MM.1S (cell line): ENCODE data around the gene AGAP1.

ENCODE experiments used
- DNase-seq: peaks from one replicate; pipeline ENCODE4 v3.0.0-alpha.2; 2015
- H2AFZ ChIP-seq: fragments of 300-600 bp; sonication (generic); 2 replicates; pipeline ENCODE4 v1.6.0; 2016; ENCODE audit warnings: antibody characterized with exemption, low read length
- H3F3A ChIP-seq: fragments of 300-600 bp; sonication (generic); 2 replicates; pipeline ENCODE4 v1.6.1; 2016; ENCODE audit warnings: mild to moderate bottlenecking, antibody characterized with exemption, low read length, moderate library complexity, mixed read lengths; ENCODE audit not compliant: insufficient read depth
- H3K27ac ChIP-seq: fragments of 300-600 bp; sonication (generic); 2 replicates; pipeline ENCODE4 v1.5.1; 2016; ENCODE audit warnings: mild to moderate bottlenecking, low read length
- H3K27me3 ChIP-seq: fragments of 300-600 bp; sonication (generic); replicated peaks from 2 replicates; pipeline ENCODE4 v1.6.0; 2016; ENCODE audit warnings: low read length; ENCODE audit not compliant: insufficient read depth
- H3K36me3 ChIP-seq: fragments of 300-600 bp; sonication (generic); replicated peaks from 2 replicates; pipeline ENCODE4 v1.6.1; 2016; ENCODE audit warnings: mild to moderate bottlenecking, low read length, mixed read lengths; ENCODE audit not compliant: insufficient read depth
- H3K4me1 ChIP-seq: fragments of 300-600 bp; sonication (generic); 2 replicates; pipeline ENCODE4 v1.6.1; 2016; ENCODE audit warnings: low read length, mixed read lengths
- H3K4me2 ChIP-seq: fragments of 300-600 bp; sonication (generic); 2 replicates; pipeline ENCODE4 v1.6.0; 2016; ENCODE audit warnings: low read depth, low read length
- H3K4me3 ChIP-seq: fragments of 300-600 bp; sonication (generic); 2 replicates; pipeline ENCODE4 v1.5.1; 2016; ENCODE audit warnings: low read length, mixed read lengths
- H3K79me2 ChIP-seq: fragments of 300-600 bp; sonication (generic); 2 replicates; pipeline ENCODE4 v1.6.1; 2016; ENCODE audit warnings: mixed run types, low read length, mixed read lengths
- H3K9ac ChIP-seq: fragments of 300-600 bp; sonication (generic); 2 replicates; pipeline ENCODE4 v1.6.1; 2016; ENCODE audit warnings: low read length, mixed read lengths
- H3K9me2 ChIP-seq: fragments of 300-600 bp; sonication (generic); replicated peaks from 2 replicates; pipeline ENCODE4 v1.6.1; 2016; ENCODE audit warnings: mild to moderate bottlenecking, low read length, mixed read lengths; ENCODE audit not compliant: insufficient read depth
- H3K9me3 ChIP-seq: fragments of 300-600 bp; sonication (generic); replicated peaks from 2 replicates; pipeline ENCODE4 v1.6.1; 2016; ENCODE audit warnings: mild to moderate bottlenecking, low read length, mixed read lengths; ENCODE audit not compliant: insufficient read depth
- H4K20me1 ChIP-seq: fragments of 300-600 bp; sonication (generic); 2 replicates; pipeline ENCODE4 v1.6.1; 2016; ENCODE audit warnings: mild to moderate bottlenecking, low read length, moderate library complexity, mixed read lengths; ENCODE audit not compliant: insufficient read depth
- EZH2 ChIP-seq: fragments of 300-600 bp; sonication (generic); optimal IDR thresholded peaks from 2 replicates; pipeline ENCODE3; 2017; ENCODE audit warnings: low read depth, mild to moderate bottlenecking, antibody characterized with exemption, low read length, mixed read lengths
- EZH2phosphoT487 ChIP-seq: fragments of 300-600 bp; sonication (generic); IDR thresholded peaks from 2 replicates; pipeline ENCODE4 v1.6.1; 2018; ENCODE audit warnings: antibody characterized with exemption, low read length
- TF ChIP-seq, protein P1 (sequence below): fragments of 300-600 bp; sonication (generic); IDR thresholded peaks from 2 replicates; pipeline ENCODE4 v1.5.1; 2016; ENCODE audit warnings: antibody characterized with exemption, low read length, mixed read lengths

AGAP1 gene

DNA sequence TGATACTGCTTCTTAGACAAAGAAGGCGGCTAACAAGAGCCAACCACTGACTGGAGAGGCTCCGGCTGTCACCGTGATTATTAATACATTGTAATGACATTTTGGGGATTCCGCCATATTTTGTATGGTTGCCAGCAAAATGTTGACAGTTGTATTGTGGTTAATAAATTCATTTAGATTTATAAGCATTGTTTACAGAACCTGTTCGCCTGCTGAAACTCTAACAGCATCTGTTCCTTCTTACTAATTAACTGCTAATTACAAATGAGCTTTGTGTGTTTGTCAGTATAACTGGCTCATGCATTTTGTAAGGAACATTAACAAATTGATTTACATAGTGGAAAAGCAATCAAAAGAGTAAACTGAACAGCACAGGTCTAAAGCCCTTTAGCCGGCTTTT lies 342.0 kb downstream of the AGAP1 start:
- DNase-seq = no peak
- no peak overlapping the region for H3K4me3 ChIP-seq
- no peaks in the 10 kb centered on the region for H4K20me1 ChIP-seq
- H3K9me2 ChIP-seq = no peaks in the 10 kb centered on the region
- no peak overlapping the region for H2AFZ ChIP-seq
- H3K79me2 ChIP-seq = no peaks in the 10 kb centered on the region
- H3K27me3 ChIP-seq = no peaks in the 10 kb centered on the region
- H3K9ac ChIP-seq = no peak overlapping the region
- no peaks in the 10 kb centered on the region for H3K9me3 ChIP-seq
- no peaks in the 10 kb centered on the region for H3F3A ChIP-seq
- H3K36me3 ChIP-seq = no peaks in the 10 kb centered on the region
- H3K27ac ChIP-seq = no peak overlapping the region
- no peaks in the 10 kb centered on the region for H3K4me1 ChIP-seq
- no peak for TF ChIP-seq EZH2
- TF ChIP-seq, protein P1, sequence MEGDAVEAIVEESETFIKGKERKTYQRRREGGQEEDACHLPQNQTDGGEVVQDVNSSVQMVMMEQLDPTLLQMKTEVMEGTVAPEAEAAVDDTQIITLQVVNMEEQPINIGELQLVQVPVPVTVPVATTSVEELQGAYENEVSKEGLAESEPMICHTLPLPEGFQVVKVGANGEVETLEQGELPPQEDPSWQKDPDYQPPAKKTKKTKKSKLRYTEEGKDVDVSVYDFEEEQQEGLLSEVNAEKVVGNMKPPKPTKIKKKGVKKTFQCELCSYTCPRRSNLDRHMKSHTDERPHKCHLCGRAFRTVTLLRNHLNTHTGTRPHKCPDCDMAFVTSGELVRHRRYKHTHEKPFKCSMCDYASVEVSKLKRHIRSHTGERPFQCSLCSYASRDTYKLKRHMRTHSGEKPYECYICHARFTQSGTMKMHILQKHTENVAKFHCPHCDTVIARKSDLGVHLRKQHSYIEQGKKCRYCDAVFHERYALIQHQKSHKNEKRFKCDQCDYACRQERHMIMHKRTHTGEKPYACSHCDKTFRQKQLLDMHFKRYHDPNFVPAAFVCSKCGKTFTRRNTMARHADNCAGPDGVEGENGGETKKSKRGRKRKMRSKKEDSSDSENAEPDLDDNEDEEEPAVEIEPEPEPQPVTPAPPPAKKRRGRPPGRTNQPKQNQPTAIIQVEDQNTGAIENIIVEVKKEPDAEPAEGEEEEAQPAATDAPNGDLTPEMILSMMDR = no peak
- no peak for TF ChIP-seq EZH2phosphoT487
- H3K4me2 ChIP-seq = no peak overlapping the region

DNA sequence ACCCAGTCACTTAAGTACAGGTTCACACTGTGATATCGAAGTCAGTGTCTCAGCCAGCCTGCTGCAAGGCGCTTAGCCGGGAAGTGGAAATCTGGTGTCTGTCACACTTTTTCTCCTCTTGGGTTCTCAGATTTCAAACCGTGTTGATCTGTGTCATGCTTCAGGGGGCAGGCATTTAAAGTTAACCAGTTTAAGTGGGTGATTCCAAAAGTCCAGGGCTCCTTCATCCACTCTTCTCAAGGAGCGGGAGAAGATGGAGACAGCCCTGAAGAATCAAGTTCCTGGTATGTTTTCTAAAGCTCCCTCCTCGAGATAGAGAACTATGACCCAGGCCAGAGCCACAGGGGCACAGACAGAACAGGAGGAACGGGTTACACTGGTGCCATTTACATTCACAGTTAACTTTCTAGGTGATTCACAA lies 342.7 kb downstream of the AGAP1 start:
- no peaks in the 10 kb centered on the region for H3K9me3 ChIP-seq
- no peaks in the 10 kb centered on the region for H3F3A ChIP-seq
- H2AFZ ChIP-seq = no peak overlapping the region
- no peak overlapping the region for H3K4me3 ChIP-seq
- H3K79me2 ChIP-seq = no peaks in the 10 kb centered on the region
- no peak for TF ChIP-seq EZH2
- TF ChIP-seq, protein P1 = no peak
- no peak for TF ChIP-seq EZH2phosphoT487
- no peaks in the 10 kb centered on the region for H4K20me1 ChIP-seq
- no peak overlapping the region for H3K27ac ChIP-seq
- H3K4me1 ChIP-seq = no peaks in the 10 kb centered on the region
- no peaks in the 10 kb centered on the region for H3K9me2 ChIP-seq
- no peak for DNase-seq
- H3K36me3 ChIP-seq = no peaks in the 10 kb centered on the region
- H3K27me3 ChIP-seq = no peaks in the 10 kb centered on the region
- no peak overlapping the region for H3K4me2 ChIP-seq
- H3K9ac ChIP-seq = no peak overlapping the region

DNA sequence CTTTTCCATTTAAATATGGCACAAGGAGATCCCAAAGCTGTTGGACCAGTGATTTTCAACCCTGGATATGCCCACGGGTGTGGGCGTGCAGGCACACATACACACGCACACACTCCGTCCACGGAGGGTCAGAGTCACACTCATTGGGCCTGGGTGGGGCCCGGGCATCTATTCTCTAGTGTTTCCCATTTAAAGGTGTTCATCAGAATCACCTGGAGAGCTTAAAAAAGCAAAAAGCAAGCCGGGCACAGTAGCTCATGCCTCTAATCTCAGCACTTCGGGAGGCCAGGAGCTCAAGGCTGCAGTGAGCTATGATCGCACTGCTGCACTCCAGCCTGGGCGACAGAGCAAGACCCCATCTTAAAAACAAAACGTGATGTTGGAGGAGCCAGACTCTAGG lies 345.4 kb downstream of the AGAP1 start:
- Histone ChIP-seq H3K4me2 (no peak overlapping the region), H3K27me3 (no peaks in the 10 kb centered on the region), H3K36me3 (no peaks in the 10 kb centered on the region)

More for the DNA sequence above, 345.4 kb downstream of the AGAP1 start:
- no peak overlapping the region for H3K27ac ChIP-seq
- H2AFZ ChIP-seq = no peak overlapping the region
- no peak for TF ChIP-seq EZH2
- TF ChIP-seq, protein P1 = no peak
- TF ChIP-seq EZH2phosphoT487 = no peak
- no peak overlapping the region for H3K9ac ChIP-seq
- no peaks in the 10 kb centered on the region for H3K4me1 ChIP-seq
- H3K79me2 ChIP-seq = no peaks in the 10 kb centered on the region
- no peaks in the 10 kb centered on the region for H3K9me2 ChIP-seq
- no peak overlapping the region for H3K4me3 ChIP-seq
- no peak for DNase-seq
- H3K9me3 ChIP-seq = no peaks in the 10 kb centered on the region
- no peaks in the 10 kb centered on the region for H4K20me1 ChIP-seq
- no peaks in the 10 kb centered on the region for H3F3A ChIP-seq
